GM12872 (cell line): ENCODE data around the gene CERS6.

Source experiments
- TF ChIP-seq, protein P1 (sequence below): IDR thresholded peaks from 3 replicates; pipeline ENCODE4 v1.5.1; 2011; ENCODE audit warnings: low read depth, mild to moderate bottlenecking, low read length, moderate library complexity; ENCODE audit not compliant: insufficient read depth

CERS6 gene

DNA sequence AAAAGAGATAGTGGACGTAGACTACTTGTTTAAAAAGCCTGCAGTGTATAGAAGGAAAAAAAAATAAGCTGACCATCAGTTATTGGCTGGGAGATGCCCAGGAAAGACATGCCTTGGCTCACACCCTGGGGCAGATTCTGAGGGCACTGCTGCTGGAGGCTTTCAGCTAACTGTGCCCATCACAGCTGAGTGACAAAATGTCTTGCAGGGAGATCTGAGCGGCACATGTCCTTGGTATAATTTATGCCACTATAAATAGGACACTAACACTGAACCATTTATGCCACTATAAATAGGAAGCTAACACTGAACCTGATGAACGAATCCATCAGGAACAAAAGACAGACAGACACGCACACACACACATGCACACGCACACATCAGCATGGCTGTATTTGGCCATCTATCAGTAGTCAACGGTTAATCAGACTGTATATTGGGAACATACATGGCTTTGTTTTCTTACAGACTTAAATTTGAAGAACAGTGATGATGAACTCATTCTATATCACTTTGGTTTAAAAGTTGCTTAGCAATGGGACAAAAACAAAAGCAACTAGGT lies 278.2 kb downstream of the CERS6 start:
- TF ChIP-seq, protein P1, sequence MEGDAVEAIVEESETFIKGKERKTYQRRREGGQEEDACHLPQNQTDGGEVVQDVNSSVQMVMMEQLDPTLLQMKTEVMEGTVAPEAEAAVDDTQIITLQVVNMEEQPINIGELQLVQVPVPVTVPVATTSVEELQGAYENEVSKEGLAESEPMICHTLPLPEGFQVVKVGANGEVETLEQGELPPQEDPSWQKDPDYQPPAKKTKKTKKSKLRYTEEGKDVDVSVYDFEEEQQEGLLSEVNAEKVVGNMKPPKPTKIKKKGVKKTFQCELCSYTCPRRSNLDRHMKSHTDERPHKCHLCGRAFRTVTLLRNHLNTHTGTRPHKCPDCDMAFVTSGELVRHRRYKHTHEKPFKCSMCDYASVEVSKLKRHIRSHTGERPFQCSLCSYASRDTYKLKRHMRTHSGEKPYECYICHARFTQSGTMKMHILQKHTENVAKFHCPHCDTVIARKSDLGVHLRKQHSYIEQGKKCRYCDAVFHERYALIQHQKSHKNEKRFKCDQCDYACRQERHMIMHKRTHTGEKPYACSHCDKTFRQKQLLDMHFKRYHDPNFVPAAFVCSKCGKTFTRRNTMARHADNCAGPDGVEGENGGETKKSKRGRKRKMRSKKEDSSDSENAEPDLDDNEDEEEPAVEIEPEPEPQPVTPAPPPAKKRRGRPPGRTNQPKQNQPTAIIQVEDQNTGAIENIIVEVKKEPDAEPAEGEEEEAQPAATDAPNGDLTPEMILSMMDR = no peak

DNA sequence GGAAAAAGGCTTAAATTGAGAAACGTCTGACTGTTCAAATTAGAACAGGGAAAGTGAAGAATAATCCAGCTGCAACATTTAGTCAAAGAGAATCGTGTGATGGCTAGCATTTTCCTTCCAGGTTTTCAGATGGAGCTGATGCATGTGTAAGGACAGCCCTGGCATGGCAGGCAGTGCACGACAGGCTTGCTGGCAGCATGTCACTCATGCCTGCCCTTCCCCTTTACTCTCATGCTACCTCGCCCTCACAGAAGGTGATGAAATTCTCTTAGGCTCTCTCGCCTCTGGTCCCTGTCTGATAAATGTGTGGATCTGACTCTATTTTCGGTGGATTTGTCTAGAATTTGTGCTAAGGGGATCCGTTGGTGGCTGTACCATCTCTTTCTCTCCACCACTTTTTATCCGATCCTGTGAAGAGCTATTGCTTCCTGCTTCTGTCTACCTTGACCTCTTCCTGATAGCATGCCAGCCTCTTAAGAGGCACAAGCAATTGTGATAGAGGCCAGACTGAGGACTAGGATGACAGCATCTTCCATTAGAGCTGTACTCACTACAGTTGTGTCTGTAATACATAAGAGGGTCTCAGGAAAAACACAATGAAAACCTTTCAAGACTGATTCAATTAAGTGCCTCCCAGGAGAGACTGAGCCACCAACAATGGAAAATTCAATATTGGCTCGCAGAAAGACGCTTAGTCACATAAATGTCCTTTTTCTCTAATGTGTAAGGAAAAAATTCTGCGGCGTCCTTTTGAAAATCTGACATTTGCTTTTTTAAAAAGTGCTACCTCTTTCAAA lies 280.8 kb downstream of the CERS6 start:
- TF ChIP-seq, protein P1 = no peak

DNA sequence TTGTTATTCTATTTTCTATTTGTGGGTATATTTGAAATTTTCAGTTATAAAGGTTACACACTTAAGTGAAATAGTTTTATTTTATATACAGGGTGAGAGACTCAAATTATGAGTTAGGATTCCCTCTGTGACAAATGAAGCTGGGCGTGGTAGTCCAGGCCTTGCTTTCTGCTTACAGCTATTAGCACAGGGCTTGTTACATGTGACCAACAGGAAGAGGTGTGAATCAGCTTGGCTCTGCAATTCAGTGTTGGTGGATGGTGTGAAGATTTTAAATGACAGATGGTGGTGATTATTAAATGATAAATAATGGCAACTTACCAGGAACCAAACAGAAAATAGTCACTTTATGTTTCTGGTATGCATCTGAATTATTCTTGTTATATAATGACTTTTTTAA lies 282.0 kb downstream of the CERS6 start:
- TF ChIP-seq, protein P1 = no peak

DNA sequence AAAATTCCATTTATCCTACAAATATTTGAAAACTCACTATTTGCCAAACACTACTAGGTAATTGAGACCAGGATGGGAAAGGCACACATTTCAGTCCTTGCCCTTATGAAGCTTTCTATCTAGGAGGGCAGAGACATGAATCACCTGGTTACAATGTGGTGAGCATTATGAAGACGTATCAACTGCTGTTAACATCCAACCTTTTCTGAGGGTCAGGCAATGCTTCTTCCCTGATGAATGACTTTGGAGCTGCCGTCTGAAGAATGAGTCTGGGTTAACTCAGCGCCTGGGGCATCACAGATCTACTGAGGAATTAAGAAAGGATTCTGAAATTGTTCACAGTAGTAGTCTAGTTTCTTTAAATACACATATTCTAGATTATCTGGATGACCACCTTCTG lies 284.3 kb downstream of the CERS6 start:
- TF ChIP-seq, protein P1 = no peak

DNA sequence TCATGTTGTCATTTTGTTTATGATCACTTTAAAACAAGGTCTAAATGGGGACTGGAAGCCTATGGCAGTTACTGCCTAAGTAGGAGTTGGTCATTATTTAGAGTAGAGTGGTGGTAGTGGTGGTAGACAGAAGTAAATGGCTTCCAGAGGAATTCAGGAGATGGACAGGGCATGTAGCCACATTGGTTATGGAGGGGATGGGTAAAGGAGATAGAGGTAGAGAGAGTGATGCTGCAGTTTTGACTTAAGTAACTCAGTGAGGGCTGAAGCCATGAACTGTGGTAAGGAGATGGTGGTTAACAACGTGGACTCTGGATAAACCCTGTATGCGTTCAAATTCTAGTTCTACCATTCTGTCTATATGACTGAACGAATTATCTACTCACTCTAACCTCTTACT lies 284.7 kb downstream of the CERS6 start:
- TF ChIP-seq, protein P1 = no peak

DNA sequence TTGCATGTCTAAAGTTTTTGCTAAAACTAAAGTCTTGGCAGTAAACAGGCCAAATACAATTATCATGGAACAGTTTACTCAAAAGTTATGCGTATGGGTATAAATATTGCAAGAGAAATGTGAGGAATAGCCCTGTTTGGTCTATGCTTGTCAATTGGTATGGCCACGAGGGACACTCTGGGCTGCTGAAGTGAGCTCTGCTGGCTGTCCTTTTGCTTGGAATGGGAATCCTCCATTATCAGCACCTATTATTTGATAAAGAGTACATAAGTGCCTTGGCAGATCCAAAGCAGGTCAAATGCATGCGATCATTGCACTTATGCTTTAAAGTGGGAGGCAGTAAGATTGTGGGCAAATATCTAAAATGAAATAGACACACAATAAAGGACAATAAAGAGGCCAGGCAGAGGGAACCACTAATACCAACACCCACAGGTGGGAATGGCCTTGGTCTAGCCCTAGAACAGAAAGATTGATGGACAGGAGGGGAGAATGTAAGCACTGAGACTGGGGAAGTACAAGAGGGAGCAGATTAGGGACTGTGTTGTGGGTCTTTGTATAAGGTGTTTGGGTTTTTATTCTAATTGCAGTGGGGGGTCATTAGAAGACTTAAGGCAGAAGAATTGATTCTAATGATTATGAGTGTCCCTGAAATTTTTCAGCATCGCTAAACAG lies 286.3 kb downstream of the CERS6 start:
- TF ChIP-seq, protein P1 = no peak

DNA sequence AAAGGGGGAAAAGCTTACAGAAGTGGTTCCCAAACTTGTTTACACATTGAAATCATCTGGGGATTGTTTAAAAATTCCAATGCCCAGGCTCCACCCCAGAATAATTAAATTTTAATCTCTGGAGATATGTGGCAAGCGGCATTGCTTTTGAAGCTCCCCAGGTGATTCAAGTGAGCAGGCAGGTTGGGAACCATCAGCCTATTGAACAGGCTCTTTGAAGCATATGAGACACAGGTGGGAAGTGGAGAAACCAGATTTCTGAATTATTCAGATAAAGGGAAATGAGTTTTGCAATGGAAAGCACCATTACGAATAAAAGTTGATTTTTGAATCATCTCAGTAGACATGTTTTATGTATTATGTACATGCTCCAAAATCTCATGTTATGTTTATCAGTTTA lies 288.8 kb downstream of the CERS6 start:
- TF ChIP-seq, protein P1 = no peak
